A549 (cell line): ENCODE measurements around the gene CADM2. TPM values are rescaled to one million over a fixed set of nuclear protein-coding genes. Genes with fewer than 3 reads are reported as not detected.

Experiments used
- ATAC-seq, 2 experiments: fragments of 200-7000 bp in 1 of 2; fragments of >200 bp in 1 of 2; cut with Nextera tagmentation in 1 of 2; cut with Tn5 transposase in 1 of 2; 3 replicates each; pipeline versions ENCODE4 v1.8.0 to v1.9.1; 2018 to 2020; ENCODE audit warnings: mild to moderate bottlenecking in 1 of 2, moderate library complexity in 1 of 2
- CTCF ChIA-PET: fragments of 300-600 bp; sonication (Branson Sonifier 250); formaldehyde crosslinking; extraction: SDS; loops from one replicate; lab custom pipeline; 2021; ENCODE audit warnings: antibody characterized with exemption, inconsistent platforms; lab: Yijun Ruan, JAX
- POLR2A ChIA-PET: fragments of 350-600 bp; formaldehyde crosslinking; extraction: SDS; loops from one replicate; lab custom pipeline; 2021; ENCODE audit warnings: antibody characterized with exemption, inconsistent platforms; lab: Yijun Ruan, JAX
- DNase-seq, 2 experiments: peaks; one replicate each; pipeline versions ENCODE4 v3.0.0 to v3.0.0-alpha.2; 2011 to 2016; ENCODE audit warnings: low read depth in 1 of 2, low spot score in 1 of 2
- FAIRE-seq: peaks from 2 replicates; lab custom pipeline; 2011; peaks lifted over from hg19 to GRCh38; lab: Jason Lieb, UNC
- H3K27ac ChIP-seq, 2 experiments: fragments of >200 bp; sonication (Bioruptor Twin); formaldehyde crosslinking; 3 replicates each; pipeline ENCODE4 v1.5.1; 2016 to 2017
- H3K4me1 ChIP-seq: fragments of >200 bp; sonication (Bioruptor Twin); formaldehyde crosslinking; 3 replicates; pipeline ENCODE4 v1.6.1; 2016
- H3K4me2 ChIP-seq: fragments of >200 bp; sonication (Bioruptor Twin); formaldehyde crosslinking; 3 replicates; pipeline ENCODE4 v1.6.1; 2016
- H3K4me3 ChIP-seq: fragments of >200 bp; sonication (Bioruptor Twin); formaldehyde crosslinking; 3 replicates; pipeline ENCODE4 v1.5.1; 2016
- H3K9me3 ChIP-seq: fragments of >200 bp; sonication (Bioruptor Twin); formaldehyde crosslinking; 3 replicates; pipeline ENCODE4 v1.6.1; 2016
- CBX2 ChIP-seq: fragments of 200-600 bp; sonication (generic); IDR thresholded peaks from 2 replicates; pipeline ENCODE4 v1.6.1; 2016; ENCODE audit warnings: low read depth, mild to moderate bottlenecking, borderline replicate concordance
- CBX8 ChIP-seq: fragments of 200-600 bp; sonication (generic); IDR thresholded peaks from 2 replicates; pipeline ENCODE4 v1.6.1; 2016
- CEBPB ChIP-seq, 2 experiments: fragments of >200 bp in 1 of 2; sonication (Bioruptor Twin) in 1 of 2; formaldehyde crosslinking in 1 of 2; IDR thresholded peaks; 2 replicates each; pipeline ENCODE4 v1.6.1; 2012 to 2016
- CHD2 ChIP-seq: fragments of 150-350 bp; IDR thresholded peaks from 2 replicates; pipeline ENCODE4 v1.6.1; 2014; ENCODE audit warnings: low read length; ENCODE audit not compliant: partially characterized antibody
- CHD4 ChIP-seq: fragments of 200-600 bp; sonication (generic); IDR thresholded peaks from 2 replicates; pipeline ENCODE4 v1.6.1; 2016; ENCODE audit warnings: antibody characterized with exemption, mild to moderate bottlenecking, borderline replicate concordance
- EHF ChIP-seq: fragments of 250-450 bp; sonication (Bioruptor Pico); IDR thresholded peaks from 2 replicates; pipeline ENCODE4 v1.5.0; 2020; ENCODE audit warnings: mild to moderate bottlenecking
- EHMT2 ChIP-seq: fragments of 200-600 bp; sonication (generic); IDR thresholded peaks from 2 replicates; pipeline ENCODE4 v1.6.1; 2016; ENCODE audit warnings: antibody characterized with exemption, low read depth, mild to moderate bottlenecking, moderate library complexity
- EP300 ChIP-seq, 2 experiments: fragments of >200 bp; sonication (Bioruptor Twin); formaldehyde crosslinking; IDR thresholded peaks; 2 replicates in 1 of 2; 3 replicates in 1 of 2; pipeline ENCODE4 v1.6.1; 2016 to 2017
- ESRRA ChIP-seq: fragments of 150-350 bp; IDR thresholded peaks from 2 replicates; pipeline ENCODE4 v1.6.1; 2014; ENCODE audit warnings: mild to moderate bottlenecking, low read length, borderline replicate concordance
- FOSL2 ChIP-seq, 2 experiments: fragments of 450-650 bp in 1 of 2; fragments of >200 bp in 1 of 2; sonication (Bioruptor Twin) in 1 of 2; formaldehyde crosslinking; IDR thresholded peaks; 2 replicates each; pipeline versions ENCODE4 v1.5.0 to v1.6.1; 2016 to 2020; ENCODE audit warnings: mild to moderate bottlenecking in 1 of 2, moderate library complexity in 1 of 2
- HDAC2 ChIP-seq: fragments of 200-600 bp; sonication (generic); IDR thresholded peaks from 2 replicates; pipeline ENCODE4 v1.6.1; 2016
- HOXB13 ChIP-seq: fragments of 250-450 bp; sonication (Bioruptor Pico); IDR thresholded peaks from 2 replicates; pipeline ENCODE4 v1.5.0; 2020; ENCODE audit warnings: low read depth, mild to moderate bottlenecking, moderate library complexity
- JUN ChIP-seq, 2 experiments: fragments of >200 bp; sonication (Bioruptor Twin); formaldehyde crosslinking; IDR thresholded peaks; 2 replicates in 1 of 2; 3 replicates in 1 of 2; pipeline ENCODE4 v1.6.1; 2016 to 2017
- KDM1A ChIP-seq: fragments of 200-600 bp; sonication (generic); IDR thresholded peaks from 2 replicates; pipeline ENCODE4 v1.6.1; 2016; ENCODE audit warnings: low read depth, mild to moderate bottlenecking
- MAFK ChIP-seq: fragments of 450-650 bp; IDR thresholded peaks from 2 replicates; pipeline ENCODE4 v1.6.1; 2014; ENCODE audit not compliant: partially characterized antibody
- MYC ChIP-seq: IDR thresholded peaks from 2 replicates; pipeline ENCODE4 v1.6.1; 2012; ENCODE audit warnings: mild to moderate bottlenecking, inconsistent platforms, low read length, improper control_type of control experiment, borderline replicate concordance
- NFE2L2 ChIP-seq: fragments of 150-350 bp; conservative IDR thresholded peaks from 2 replicates; pipeline ENCODE4 v1.6.1; 2014; ENCODE audit warnings: low read length
- PBX3 ChIP-seq: IDR thresholded peaks from 2 replicates; pipeline ENCODE4 v1.6.1; 2012
- POLR2A ChIP-seq: IDR thresholded peaks from 2 replicates; pipeline ENCODE4 v1.6.1; 2012; ENCODE audit warnings: mild to moderate bottlenecking, low read length
- POLR2AphosphoS2 ChIP-seq: conservative IDR thresholded peaks from 2 replicates; pipeline ENCODE4 v1.6.1; 2012; ENCODE audit warnings: low read length, improper control_type of control experiment, inconsistent platforms
- RAD21 ChIP-seq, 2 experiments: fragments of >200 bp in 1 of 2; sonication (Bioruptor Twin) in 1 of 2; formaldehyde crosslinking in 1 of 2; IDR thresholded peaks in 1 of 2; conservative IDR thresholded peaks in 1 of 2; 2 replicates in 1 of 2; 3 replicates in 1 of 2; pipeline ENCODE4 v1.6.1; 2012 to 2018; ENCODE audit warnings: inconsistent platforms in 1 of 2
- RFX5 ChIP-seq: fragments of 450-650 bp; IDR thresholded peaks from 2 replicates; pipeline ENCODE4 v1.7.1; 2014; ENCODE audit warnings: antibody characterized with exemption, mild to moderate bottlenecking, moderate library complexity
- SREBF2 ChIP-seq: fragments of 450-650 bp; IDR thresholded peaks from 2 replicates; pipeline ENCODE4 v1.6.1; 2014; ENCODE audit warnings: mild to moderate bottlenecking, moderate library complexity
- TFCP2L1 ChIP-seq: fragments of 250-450 bp; sonication (Bioruptor Pico); IDR thresholded peaks from 2 replicates; pipeline ENCODE4 v1.5.0; 2021; ENCODE audit warnings: mild to moderate bottlenecking
- TP53 ChIP-seq: fragments of 250-450 bp; sonication (Bioruptor Pico); IDR thresholded peaks from 2 replicates; pipeline ENCODE4 v1.5.0; 2021; ENCODE audit warnings: mild to moderate bottlenecking, moderate library complexity
- ZC3H11A ChIP-seq: fragments of 450-650 bp; IDR thresholded peaks from 2 replicates; pipeline ENCODE4 v1.6.1; 2014; ENCODE audit warnings: antibody characterized with exemption, mild to moderate bottlenecking
- ZFP36 ChIP-seq: fragments of 450-650 bp; IDR thresholded peaks from 2 replicates; pipeline ENCODE4 v1.6.1; 2014; ENCODE audit warnings: borderline replicate concordance; ENCODE audit not compliant: partially characterized antibody
- ZNF302 ChIP-seq: fragments of 250-450 bp; sonication (Bioruptor Pico); IDR thresholded peaks from 2 replicates; pipeline ENCODE4 v1.9.0; 2021; ENCODE audit warnings: inconsistent platforms, mild to moderate bottlenecking, moderate library complexity
- WGBS: methylation state at CpG from one replicate; pipeline ENCODE4 v1.1.6; 2017; ENCODE audit errors: missing lambda C conversion rate; 5-methylcytosine and 5-hydroxymethylcytosine counted together
- polyA plus RNA-seq, 4 experiments: library from polyadenylated mRNA; depleted of rRNA in 3 of 4; stranded (reverse); fragments of >200 nt; fragmentation: RNase III in 1 of 4; extraction: RNeasy Plus Mini Kit Qiagen cat#74134 plus additional on column Dnase treatment in 1 of 4; gene quantifications; 2 replicates in 3 of 4; 3 replicates in 1 of 4; pipeline ENCODE4 v1.2.3, GENCODE V29; 2011 to 2017
- TF ChIP-seq, protein P1 (sequence below): fragments of 250-450 bp; sonication (Bioruptor Pico); IDR thresholded peaks from 2 replicates; pipeline ENCODE4 v1.5.0; 2020; ENCODE audit warnings: low read depth, mild to moderate bottlenecking, moderate library complexity

Gene CADM2
- polyA plus RNA-seq, 2 of the 4 experiments (the other 2 are of a cell fraction): 0.05 to 0.71 TPM

DNA sequence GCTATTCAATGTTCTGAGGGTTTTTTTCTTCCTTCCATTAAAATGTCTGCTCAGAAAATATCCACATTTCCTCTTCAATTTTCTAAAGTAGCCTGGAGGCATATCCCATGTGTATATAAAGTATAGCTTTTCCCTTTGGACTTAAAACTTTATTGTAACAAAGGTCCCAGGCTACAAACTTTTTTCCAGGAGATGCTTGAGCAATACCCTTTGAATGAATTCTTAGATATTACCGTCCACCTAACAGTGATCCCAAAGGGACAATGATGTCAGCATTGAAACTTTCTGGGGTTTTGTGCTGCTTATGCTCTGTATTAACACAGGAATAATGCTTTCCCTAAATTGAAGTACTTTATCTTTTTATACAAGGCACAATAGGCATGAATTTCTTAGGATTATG, 525.2 kb downstream of the CADM2 start:
- no peak overlapping the region for H3K4me3 ChIP-seq
- H3K4me1 ChIP-seq: no peaks in the 10 kb centered on the region
- ATAC-seq (no peak), FAIRE-seq (no peak), DNase-seq (no peak)
- no peak overlapping the region for H3K4me2 ChIP-seq
- TF ChIP-seq RAD21 (conservative IDR thresholded peaks at IDR 0.05 in 1 of 2, IDR thresholded peaks at IDR 0.05 in 1 of 2): no peak
- TF ChIP-seq MAFK: no peak
- TF ChIP-seq HOXB13 (CRISPR knock-in tag): no peak
- TF ChIP-seq CHD4: no peak
- no peak for TF ChIP-seq RFX5
- no peak for TF ChIP-seq JUN (IDR thresholded peaks at IDR 0.05)
- no peak overlapping the region for H3K27ac ChIP-seq
- POLR2A ChIA-PET: no interaction called here
- CTCF ChIA-PET: no interaction called here
- 73% methylated on average over 1 of the region's 1 CpG for WGBS
- H3K9me3 ChIP-seq: no peaks in the 10 kb centered on the region

- ATAC-seq (no peak), FAIRE-seq (no peak), DNase-seq (no peak)
- ChIA-PET CTCF (no interaction called here), POLR2A (no interaction called here)
- H3K27ac ChIP-seq: no peak overlapping the region
- TF ChIP-seq CEBPB (IDR thresholded peaks at IDR 0.05) (no peak), POLR2A (no peak), CBX8 (no peak), SREBF2 (no peak), EHF (CRISPR knock-in tag) (no peak), FOSL2 (IDR thresholded peaks at IDR 0.05) (no peak), FOSL2 (CRISPR knock-in tag; IDR thresholded peaks at IDR 0.05) (no peak), TFCP2L1 (CRISPR knock-in tag) (no peak), EHMT2 (no peak), MAFK (no peak), EP300 (IDR thresholded peaks at IDR 0.05) (no peak), TP53 (CRISPR knock-in tag) (no peak)
- TF ChIP-seq, protein P1, sequence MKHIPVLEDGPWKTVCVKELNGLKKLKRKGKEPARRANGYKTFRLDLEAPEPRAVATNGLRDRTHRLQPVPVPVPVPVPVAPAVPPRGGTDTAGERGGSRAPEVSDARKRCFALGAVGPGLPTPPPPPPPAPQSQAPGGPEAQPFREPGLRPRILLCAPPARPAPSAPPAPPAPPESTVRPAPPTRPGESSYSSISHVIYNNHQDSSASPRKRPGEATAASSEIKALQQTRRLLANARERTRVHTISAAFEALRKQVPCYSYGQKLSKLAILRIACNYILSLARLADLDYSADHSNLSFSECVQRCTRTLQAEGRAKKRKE (CRISPR knock-in tag): no peak
- no peak overlapping the region for H3K4me3 ChIP-seq
- no peaks in the 10 kb centered on the region for H3K9me3 ChIP-seq
- no peak overlapping the region for H3K4me2 ChIP-seq
- WGBS: 71% methylated on average over 9 of the region's 9 CpGs
- no peaks in the 10 kb centered on the region for H3K4me1 ChIP-seq
Measured at GRCh38 chr3:85487375-85487774, 528.6 kb downstream of the CADM2 start.

DNA sequence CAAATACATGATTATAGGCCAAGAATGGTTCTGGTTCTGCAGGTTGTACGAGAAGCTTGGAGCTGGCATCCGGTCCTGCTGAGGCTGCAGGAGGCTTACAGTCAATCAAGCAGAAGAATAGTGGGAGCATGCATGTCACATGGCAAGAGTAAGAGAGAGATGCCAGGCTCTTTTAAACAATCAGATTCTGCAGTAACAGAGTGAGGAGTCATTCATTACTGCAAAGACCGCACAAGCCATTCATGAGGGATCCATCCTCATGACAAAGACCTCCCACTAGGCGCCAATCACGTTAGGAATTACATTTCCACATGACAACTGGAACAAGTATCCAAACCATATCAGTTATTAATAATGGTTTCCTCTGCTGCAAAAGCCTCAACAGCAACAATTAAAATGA, 536.8 kb downstream of the CADM2 start:
- no peak for ATAC-seq
- Histone ChIP-seq H3K9me3 (no peaks in the 10 kb centered on the region), H3K4me2 (no peak overlapping the region), H3K27ac (no peak overlapping the region), H3K4me3 (no peak overlapping the region), H3K4me1 (no peaks in the 10 kb centered on the region)
- TF ChIP-seq EP300 (IDR thresholded peaks at IDR 0.05) (no peak), TP53 (CRISPR knock-in tag) (no peak), CBX2 (no peak), KDM1A (no peak), FOSL2 (IDR thresholded peaks at IDR 0.05) (no peak), FOSL2 (CRISPR knock-in tag; IDR thresholded peaks at IDR 0.05) (no peak), ESRRA (no peak), NFE2L2 (no peak), ZNF302 (no peak), EHF (CRISPR knock-in tag) (no peak), ZC3H11A (no peak), JUN (IDR thresholded peaks at IDR 0.05) (no peak), MYC (no peak), PBX3 (no peak), POLR2AphosphoS2 (no peak), CHD2 (no peak), ZFP36 (no peak), HOXB13 (CRISPR knock-in tag) (no peak), HDAC2 (no peak)
- DNase-seq: no peak
- 33% methylated on average over 5 of the region's 5 CpGs for WGBS
- ChIA-PET POLR2A (no interaction called here), CTCF (no interaction called here)
- FAIRE-seq: no peak
